ENCODE data around the gene SELENOH. TPM values are rescaled to one million over a fixed set of nuclear protein-coding genes. Genes with fewer than 3 reads are reported as not detected.

The SELENOH gene
- total RNA-seq, 1 donor from 2014 or later, result 123 TPM

DNA sequence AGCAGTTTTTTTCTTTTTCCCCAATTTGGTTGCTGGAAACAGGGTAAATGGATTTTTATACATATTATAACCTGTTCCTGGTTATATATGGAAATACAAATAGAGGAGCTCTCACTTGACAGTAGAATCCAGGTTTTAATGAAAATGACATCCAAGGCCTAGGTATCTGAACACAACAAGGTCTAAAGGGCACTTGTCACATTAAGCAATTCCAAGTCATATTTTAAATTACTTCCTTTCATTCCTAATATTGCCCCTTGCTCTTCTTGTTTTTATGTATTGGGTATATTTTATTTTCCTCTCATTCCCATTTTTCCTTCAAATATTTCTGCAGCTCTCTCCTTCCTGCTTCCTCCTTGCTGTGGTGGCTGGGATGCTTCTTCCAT is 47.4 kb downstream of the SELENOH start:
- peaks cover under 1% of the 10 kb centered on the region for H3K36me3 ChIP-seq (ENCODE audit: insufficient read depth, low read length)
- H3K27me3 Mint-ChIP-seq (ENCODE audit: low read depth, unreplicated experiment), result no peaks in the 10 kb centered on the region
- H3K9me3 Mint-ChIP-seq (ENCODE audit: unreplicated experiment), result no peaks in the 10 kb centered on the region
- peak overlapping the region; percentile 9 for H3K4me3 Mint-ChIP-seq (ENCODE audit: unreplicated experiment)
- no peak overlapping the region for H3K4me2 ChIP-seq (ENCODE audit: low read length)
- no peaks in the 10 kb centered on the region for H3K27me3 ChIP-seq (ENCODE audit: insufficient read depth, low read length)
- peaks cover 100% of the 10 kb centered on the region for H3K79me2 ChIP-seq (ENCODE audit: insufficient read depth, low read length)
- FAIRE-seq (no peak), DNase-seq (ENCODE audit: low read depth) (no peak)
- TF ChIP-seq CTCF (IDR thresholded peaks at IDR 0.05; ENCODE audit: insufficient read depth, low read depth, low read length) (no peak), EZH2 (IDR thresholded peaks at IDR 0.05; ENCODE audit: insufficient read depth, low read length) (no peak)
- peaks cover 11% of the 10 kb centered on the region for H3K4me1 ChIP-seq (ENCODE audit: insufficient read depth, low read length)
- peaks cover 64% of the 10 kb centered on the region for H3K4me1 Mint-ChIP-seq (ENCODE audit: low read depth, unreplicated experiment)
- H3K27ac Mint-ChIP-seq (ENCODE audit: unreplicated experiment), result peak overlapping the region; percentile 10
- peaks cover 20% of the 10 kb centered on the region for H3K36me3 Mint-ChIP-seq (ENCODE audit: low read depth, unreplicated experiment)
- H3K9me3 ChIP-seq (ENCODE audit: insufficient read depth, low read depth, low read length), result no peaks in the 10 kb centered on the region
- peaks cover 98% of the 10 kb centered on the region for H4K20me1 ChIP-seq (ENCODE audit: insufficient read depth, low read length)
- no peak overlapping the region for H2AFZ ChIP-seq (ENCODE audit: low read depth, low read length)
- no peak overlapping the region for H3K4me3 ChIP-seq (ENCODE audit: insufficient read depth, low read depth, low read length)
- H3K27ac ChIP-seq (ENCODE audit: low read depth, low read length), result no peak overlapping the region
- H3K9ac ChIP-seq (ENCODE audit: low read length), result no peak overlapping the region

GRCh38 chr11:57791321-57792059 is 50.2 kb downstream of the SELENOH start:
- Histone ChIP-seq H3K27ac (ENCODE audit: low read depth, low read length) (no peak overlapping the region), H3K27me3 (ENCODE audit: insufficient read depth, low read length) (no peaks in the 10 kb centered on the region), H3K4me1 (ENCODE audit: insufficient read depth, low read length) (peaks cover 11% of the 10 kb centered on the region), H3K79me2 (ENCODE audit: insufficient read depth, low read length) (peaks cover 100% of the 10 kb centered on the region), H3K4me3 (ENCODE audit: insufficient read depth, low read depth, low read length) (no peak overlapping the region), H3K9ac (ENCODE audit: low read length) (no peak overlapping the region), H2AFZ (ENCODE audit: low read depth, low read length) (no peak overlapping the region), H3K36me3 (ENCODE audit: insufficient read depth, low read length) (peaks cover 17% of the 10 kb centered on the region), H3K9me3 (ENCODE audit: insufficient read depth, low read depth, low read length) (no peaks in the 10 kb centered on the region), H4K20me1 (ENCODE audit: insufficient read depth, low read length) (peaks cover 98% of the 10 kb centered on the region), H3K4me2 (ENCODE audit: low read length) (no peak overlapping the region)
- H3K27ac Mint-ChIP-seq (ENCODE audit: unreplicated experiment), result peak overlapping the region; percentile 70
- FAIRE-seq, result no peak
- TF ChIP-seq CTCF (IDR thresholded peaks at IDR 0.05; ENCODE audit: insufficient read depth, low read depth, low read length) (no peak), EZH2 (IDR thresholded peaks at IDR 0.05; ENCODE audit: insufficient read depth, low read length) (no peak)
- no peaks in the 10 kb centered on the region for H3K9me3 Mint-ChIP-seq (ENCODE audit: unreplicated experiment)
- H3K36me3 Mint-ChIP-seq (ENCODE audit: low read depth, unreplicated experiment), result peaks cover 25% of the 10 kb centered on the region
- H3K27me3 Mint-ChIP-seq (ENCODE audit: low read depth, unreplicated experiment), result no peaks in the 10 kb centered on the region
- H3K4me3 Mint-ChIP-seq (ENCODE audit: unreplicated experiment), result no peak overlapping the region
- peaks cover 73% of the 10 kb centered on the region for H3K4me1 Mint-ChIP-seq (ENCODE audit: low read depth, unreplicated experiment)
- no peak for DNase-seq (ENCODE audit: low read depth)

DNA sequence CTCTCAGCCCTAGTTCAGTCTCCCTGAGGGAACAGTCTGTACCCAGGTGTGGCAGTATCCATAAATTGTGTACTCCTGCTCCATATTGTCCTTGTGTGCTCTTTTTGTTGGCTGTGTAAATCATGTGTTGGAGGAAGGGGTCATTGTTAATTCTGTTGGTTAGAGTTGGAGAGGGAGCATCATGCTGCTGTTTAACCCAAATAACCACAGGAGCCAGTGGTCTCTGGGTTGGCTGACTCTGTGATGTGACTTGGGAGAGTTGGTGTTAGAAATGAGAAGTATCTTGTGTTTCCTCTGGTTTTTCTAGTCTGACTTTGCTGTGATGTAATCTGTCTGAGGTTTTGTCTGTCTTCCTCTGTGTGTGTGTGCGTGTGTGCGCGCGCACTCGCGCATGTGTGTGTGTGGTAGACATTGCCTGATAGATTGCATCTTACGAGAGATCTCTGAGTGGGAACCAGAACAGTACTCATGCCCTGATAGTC is 50.8 kb downstream of the SELENOH start:
- H3K27me3 Mint-ChIP-seq (ENCODE audit: low read depth, unreplicated experiment), result no peaks in the 10 kb centered on the region
- TF ChIP-seq CTCF (IDR thresholded peaks at IDR 0.05; ENCODE audit: insufficient read depth, low read depth, low read length) (no peak), EZH2 (IDR thresholded peaks at IDR 0.05; ENCODE audit: insufficient read depth, low read length) (no peak)
- H3K4me1 Mint-ChIP-seq (ENCODE audit: low read depth, unreplicated experiment), result peaks cover 67% of the 10 kb centered on the region

More for the DNA sequence above, 50.8 kb downstream of the SELENOH start:
- H3K4me3 Mint-ChIP-seq (ENCODE audit: unreplicated experiment), result peak overlapping the region; percentile 48
- Histone ChIP-seq H3K4me3 (ENCODE audit: insufficient read depth, low read depth, low read length) (no peak overlapping the region), H3K27ac (ENCODE audit: low read depth, low read length) (no peak overlapping the region), H3K4me2 (ENCODE audit: low read length) (no peak overlapping the region), H3K9ac (ENCODE audit: low read length) (no peak overlapping the region), H3K4me1 (ENCODE audit: insufficient read depth, low read length) (peaks cover 6% of the 10 kb centered on the region), H3K79me2 (ENCODE audit: insufficient read depth, low read length) (peaks cover 98% of the 10 kb centered on the region), H2AFZ (ENCODE audit: low read depth, low read length) (no peak overlapping the region), H3K9me3 (ENCODE audit: insufficient read depth, low read depth, low read length) (no peaks in the 10 kb centered on the region), H4K20me1 (ENCODE audit: insufficient read depth, low read length) (peaks cover 96% of the 10 kb centered on the region), H3K36me3 (ENCODE audit: insufficient read depth, low read length) (peaks cover 22% of the 10 kb centered on the region), H3K27me3 (ENCODE audit: insufficient read depth, low read length) (no peaks in the 10 kb centered on the region)
- peaks cover 23% of the 10 kb centered on the region for H3K36me3 Mint-ChIP-seq (ENCODE audit: low read depth, unreplicated experiment)
- FAIRE-seq, result no peak
- H3K27ac Mint-ChIP-seq (ENCODE audit: unreplicated experiment), result peak overlapping the region; percentile 43
- peak; percentile 67 for DNase-seq (ENCODE audit: low read depth)
- no peaks in the 10 kb centered on the region for H3K9me3 Mint-ChIP-seq (ENCODE audit: unreplicated experiment)
